GM19438 (cell line): ENCODE measurements around the gene CFAP97D2.
"Not testable (repeated sequence)": the region's sequence is repeated elsewhere in the genome, so short reads cannot be mapped to it uniquely, and the experiment has no call there.

Source experiments
- ATAC-seq: cut with Tn5 transposase; IDR thresholded peaks from one replicate; pipeline ENCODE4 v1.9.1; 2021; ENCODE audit warnings: low read depth; ENCODE audit not compliant: unreplicated experiment

The CFAP97D2 gene

GRCh38 chr13:114194853-114195252 lies 15.8 kb downstream of the CFAP97D2 start:
- no peak for ATAC-seq

DNA sequence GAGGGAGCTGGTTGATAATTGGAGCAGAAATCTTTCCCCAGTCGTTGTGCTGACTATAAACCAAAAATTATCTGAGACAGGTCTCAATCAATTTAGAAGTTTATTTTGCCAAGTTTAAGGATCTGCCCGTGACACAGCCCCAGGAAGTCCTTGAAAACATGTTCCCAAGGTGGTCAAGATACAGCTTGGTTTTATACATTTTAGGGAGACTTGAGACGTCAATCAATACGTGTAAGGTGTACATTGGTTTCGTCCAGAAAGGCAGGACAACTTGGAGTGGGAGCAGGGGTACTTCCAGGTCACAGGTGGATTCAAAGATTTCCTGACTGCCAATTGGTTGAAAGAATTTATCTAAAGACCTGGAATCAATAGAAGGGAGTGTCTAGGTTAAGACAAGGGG lies 17.6 kb downstream of the CFAP97D2 start:
- ATAC-seq: no peak

DNA sequence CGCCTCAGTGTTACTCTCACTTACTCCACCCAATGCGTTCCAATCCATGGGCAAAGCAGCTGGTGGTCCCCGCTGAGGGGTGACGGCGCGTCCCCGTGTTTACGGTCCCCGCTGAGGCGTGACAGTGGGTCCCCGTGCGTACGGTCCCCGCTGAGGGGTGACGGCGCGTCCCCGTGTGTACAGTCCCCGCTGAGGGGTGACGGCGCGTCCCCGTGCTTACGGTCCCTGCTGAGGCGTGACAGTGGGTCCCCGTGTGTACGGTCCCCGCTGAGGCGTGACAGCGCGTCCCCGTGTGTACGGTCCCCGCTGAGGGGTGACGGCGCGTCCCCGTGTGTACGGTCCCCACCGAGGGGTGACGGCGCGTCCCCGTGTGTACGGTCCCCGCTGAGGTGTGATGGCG lies 19.5 kb downstream of the CFAP97D2 start:
- ATAC-seq: no peak

GRCh38 chr13:114199526-114199925 lies 20.5 kb downstream of the CFAP97D2 start:
- not testable (repeated sequence) for ATAC-seq

- ATAC-seq: no peak
Observed at GRCh38 chr13:114199954-114200353, 20.9 kb downstream of the CFAP97D2 start.

DNA sequence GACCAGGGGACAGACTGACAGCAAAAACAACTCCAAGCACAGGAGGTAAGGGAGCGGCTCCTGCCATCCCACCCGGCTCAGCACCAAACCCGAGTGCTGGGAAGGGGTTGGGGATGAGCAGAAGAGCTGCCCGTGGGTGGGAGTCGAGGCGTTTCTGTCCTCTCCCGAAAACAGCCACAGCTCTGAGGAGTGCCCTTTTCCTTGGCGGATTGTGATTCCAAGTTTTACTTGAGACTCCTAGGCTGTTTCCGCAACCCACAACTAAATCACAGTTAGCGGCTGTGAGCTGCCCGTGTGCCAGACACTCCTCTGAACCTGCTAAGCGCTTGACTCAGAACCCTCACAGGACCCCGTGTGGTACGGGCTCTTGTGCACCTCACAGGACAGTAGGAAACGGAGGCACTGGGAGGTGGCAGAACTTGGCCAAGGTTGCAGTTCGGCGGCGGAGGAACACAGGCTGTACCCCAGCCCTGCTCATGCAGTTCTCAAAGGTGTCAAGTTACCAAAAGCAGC lies 21.4 kb downstream of the CFAP97D2 start:
- no peak for ATAC-seq

- no peak for ATAC-seq
Observed at GRCh38 chr13:114202581-114202980, 23.5 kb downstream of the CFAP97D2 start.

DNA sequence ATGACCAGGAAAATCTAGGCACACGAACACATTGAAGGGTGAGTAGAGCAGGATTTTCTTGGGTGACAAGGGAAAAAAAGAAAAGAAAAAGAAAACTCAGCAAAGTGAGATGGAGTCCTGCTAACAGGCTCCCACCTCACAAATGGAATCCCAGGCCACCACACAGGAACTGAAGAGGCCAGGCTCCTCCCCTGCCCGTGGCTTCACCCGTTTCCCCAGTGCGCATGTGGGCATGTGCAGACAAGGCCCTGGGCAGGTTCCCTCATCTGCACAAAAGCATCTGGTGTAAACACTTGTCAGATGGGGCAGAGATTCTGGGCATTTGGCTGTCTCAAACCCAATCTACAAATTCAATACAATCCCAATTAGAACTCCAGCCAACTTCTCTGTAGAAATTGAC lies 24.5 kb downstream of the CFAP97D2 start:
- no peak for ATAC-seq

DNA sequence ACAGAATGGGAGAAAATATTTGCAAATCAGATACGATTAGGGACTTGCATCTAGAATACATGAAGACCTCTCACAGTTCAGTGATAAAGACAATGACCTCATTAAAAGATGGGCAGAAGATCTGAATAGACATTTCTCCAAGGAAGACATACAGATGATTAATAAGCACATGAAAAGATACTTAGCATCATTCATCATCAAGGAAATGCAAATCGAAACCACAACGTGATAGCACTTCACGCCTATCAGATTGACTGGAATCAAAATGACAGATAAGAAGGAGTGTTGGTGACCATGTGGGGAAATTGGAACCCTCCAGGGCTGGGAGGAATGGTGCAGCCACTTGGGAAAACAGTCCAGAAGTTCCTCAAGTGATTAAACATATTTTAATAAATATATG lies 25.8 kb downstream of the CFAP97D2 start:
- no peak for ATAC-seq

GRCh38 chr13:114208134-114208533 lies 29.1 kb downstream of the CFAP97D2 start:
- ATAC-seq: no peak

DNA sequence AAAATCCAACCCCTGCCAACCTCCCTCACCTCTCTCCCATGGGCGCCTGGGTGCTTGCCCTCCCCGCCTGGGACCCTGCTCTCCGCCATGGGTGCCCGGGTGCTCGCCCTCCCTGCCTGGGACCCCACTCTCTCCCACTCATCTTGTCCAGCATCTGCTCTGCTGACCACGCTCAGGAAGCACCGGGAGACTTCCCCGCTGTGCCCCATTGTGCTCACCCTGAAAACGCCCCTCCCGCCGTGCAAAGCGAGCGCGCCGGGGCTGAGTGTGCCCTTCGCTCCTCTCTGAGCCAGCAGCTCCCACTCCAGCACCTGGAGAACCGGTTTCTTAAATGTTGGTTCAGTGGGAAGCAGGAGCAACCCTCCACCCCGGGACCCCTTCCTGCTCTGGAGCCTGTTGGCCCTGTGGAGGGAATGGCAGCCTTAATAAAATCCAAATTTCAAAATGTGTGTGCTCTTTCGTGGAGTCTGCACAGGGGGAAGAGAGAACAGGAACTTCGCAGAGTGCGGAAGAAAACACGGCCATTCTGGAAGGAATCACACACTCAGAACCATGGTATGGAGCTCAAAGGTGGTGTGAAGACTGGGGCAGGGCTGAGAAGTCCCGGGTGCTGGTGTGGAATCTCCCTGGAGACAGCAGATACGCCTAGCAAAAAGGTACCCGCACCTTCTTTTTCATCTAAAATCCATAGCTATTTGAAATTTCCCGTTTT lies 32.5 kb downstream of the CFAP97D2 start:
- ATAC-seq: no peak

DNA sequence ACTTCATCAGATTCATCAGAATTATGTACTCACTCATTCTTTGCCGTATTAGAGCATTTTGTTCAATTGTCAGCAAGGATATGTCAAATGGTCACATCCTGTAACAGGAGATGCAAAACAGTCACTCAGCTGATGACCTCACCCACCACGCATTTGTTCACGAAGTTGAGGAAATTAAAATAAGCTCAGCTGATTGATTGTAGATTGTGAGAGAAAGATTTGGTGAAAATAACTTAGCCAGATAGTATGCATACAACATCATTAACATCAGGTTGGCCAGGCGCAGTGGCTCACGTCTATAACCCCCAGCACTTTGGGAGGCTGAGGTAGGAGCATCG lies 33.1 kb downstream of the CFAP97D2 start:
- ATAC-seq: no peak

DNA sequence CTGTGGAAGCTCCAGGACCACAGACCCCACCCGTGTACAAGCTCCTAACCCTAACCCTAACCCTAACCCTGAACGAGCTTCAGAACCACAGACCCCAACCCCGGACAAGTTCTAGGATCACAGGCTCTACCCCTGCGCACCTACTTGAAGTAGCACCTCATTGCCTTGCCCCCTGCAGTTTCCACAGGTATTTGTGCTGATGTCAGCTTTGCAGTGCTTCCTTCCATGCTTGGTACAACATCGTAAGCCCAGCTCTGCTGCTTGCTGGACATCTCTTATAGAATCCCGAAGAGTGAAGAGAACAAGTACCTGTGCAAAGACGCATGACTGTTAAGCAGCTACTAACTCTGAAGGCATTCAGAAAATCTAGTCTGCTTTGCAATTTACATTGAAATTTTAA lies 34.9 kb downstream of the CFAP97D2 start:
- ATAC-seq: no peak

- no peak for ATAC-seq
Observed at GRCh38 chr13:114219392-114219791, 40.3 kb downstream of the CFAP97D2 start.

DNA sequence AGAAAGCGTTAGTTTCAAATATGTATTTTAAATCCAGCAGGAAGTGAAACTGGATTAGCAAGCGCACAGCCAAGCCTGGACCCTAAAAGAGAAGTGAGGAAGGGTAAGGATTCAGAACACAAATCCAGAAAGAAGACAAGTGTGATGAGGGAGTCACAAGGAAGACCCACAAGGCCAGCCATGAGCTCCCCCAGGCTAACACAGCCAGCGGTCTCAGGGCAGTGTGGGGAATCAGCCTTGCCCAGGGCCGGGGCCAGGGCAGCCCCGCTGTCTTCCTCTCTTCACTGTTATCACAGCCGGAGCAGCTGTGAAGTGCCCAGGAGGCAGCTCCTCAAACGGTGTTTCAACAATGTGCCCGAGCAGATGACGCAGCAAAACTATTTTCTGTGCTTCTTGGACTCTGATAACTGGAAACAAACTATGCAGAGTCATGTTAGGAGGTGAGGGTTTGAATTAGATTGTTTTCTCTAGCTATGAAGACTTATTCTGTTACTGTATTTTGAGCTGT lies 43.5 kb downstream of the CFAP97D2 start:
- no peak for ATAC-seq

GRCh38 chr13:114224201-114224600 lies 45.1 kb downstream of the CFAP97D2 start:
- ATAC-seq: no peak

GRCh38 chr13:114225610-114226009 lies 46.6 kb downstream of the CFAP97D2 start:
- no peak for ATAC-seq

GRCh38 chr13:114226088-114226487 lies 47.0 kb downstream of the CFAP97D2 start:
- no peak for ATAC-seq

GRCh38 chr13:114226699-114227323 lies 47.8 kb downstream of the CFAP97D2 start:
- peak; percentile 88 for ATAC-seq

- ATAC-seq: no peak
Observed at GRCh38 chr13:114227528-114227927, 48.5 kb downstream of the CFAP97D2 start.

DNA sequence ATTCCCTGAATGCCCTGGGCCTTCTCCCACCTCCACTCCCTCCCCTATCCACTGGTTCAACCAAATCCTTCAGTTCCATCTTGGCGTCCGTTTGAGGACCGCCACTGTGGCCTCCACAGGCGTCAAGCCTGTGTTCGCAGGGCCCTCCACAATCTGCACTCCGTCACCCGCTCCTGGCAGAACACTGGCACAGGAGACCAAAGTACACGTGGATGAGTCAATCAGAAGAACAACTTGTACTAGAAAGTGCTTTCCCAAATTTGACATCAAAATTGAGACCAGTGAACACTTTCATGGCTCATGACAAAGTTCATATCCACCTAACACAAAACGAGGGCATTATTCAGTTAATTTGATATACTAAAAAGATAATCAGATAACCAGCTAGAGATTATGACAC lies 49.1 kb downstream of the CFAP97D2 start:
- no peak for ATAC-seq

GRCh38 chr13:114229506-114229905 lies 50.4 kb downstream of the CFAP97D2 start:
- ATAC-seq: no peak
